ENCODE results near the gene TMEM239. TPM values are rescaled to one million over a fixed set of nuclear protein-coding genes. Genes with fewer than 3 reads are reported as not detected.

Gene TMEM239
- total RNA-seq, 2 donors from 2014 or later, result not detected

DNA sequence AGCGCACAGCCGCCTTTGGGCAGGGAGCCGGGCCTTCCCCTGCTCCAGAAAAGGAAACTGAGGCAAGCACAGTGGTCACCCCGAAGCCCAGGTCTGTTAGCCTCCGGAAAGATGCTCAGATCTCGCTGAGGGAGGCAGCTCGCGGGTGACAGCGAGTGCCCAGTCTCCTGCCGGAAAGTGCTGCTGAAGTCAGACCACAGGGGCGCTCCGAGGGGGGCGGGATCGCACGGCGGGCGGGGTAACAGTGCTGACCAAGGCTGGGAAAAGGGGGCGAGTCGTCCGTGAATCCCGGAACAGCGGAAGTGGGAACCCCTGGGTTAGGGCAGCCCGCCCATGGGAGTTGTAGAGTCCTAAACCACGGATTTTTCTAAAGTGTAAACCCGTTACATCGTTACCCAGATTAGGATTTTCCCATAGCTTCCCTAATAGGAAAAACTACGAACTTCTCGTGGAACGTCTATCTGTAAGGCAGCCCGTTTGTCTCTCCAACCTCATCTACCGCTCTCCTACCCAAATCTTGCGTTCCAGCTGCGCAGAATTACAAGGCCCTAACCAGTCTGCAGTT is 24.9 kb downstream of the TMEM239 start:
- ATAC-seq (replicated peaks), result peak; percentile 47
- no peaks in the 10 kb centered on the region for H3K27me3 Mint-ChIP-seq
- peaks cover 4% of the 10 kb centered on the region for H3K9me3 Mint-ChIP-seq
- H3K36me3 Mint-ChIP-seq (ENCODE audit: low read depth), result peaks cover 7% of the 10 kb centered on the region
- peak overlapping the region; percentile 92 for H3K4me3 Mint-ChIP-seq
- H3K27ac Mint-ChIP-seq, result peak overlapping the region; percentile 94
- H3K4me1 Mint-ChIP-seq, result peaks cover 29% of the 10 kb centered on the region

GRCh38 chr20:2845607-2846006 is 29.4 kb downstream of the TMEM239 start:
- no peaks in the 10 kb centered on the region for H3K9me3 Mint-ChIP-seq
- H3K27ac Mint-ChIP-seq, result no peak overlapping the region
- no peaks in the 10 kb centered on the region for H3K36me3 Mint-ChIP-seq (ENCODE audit: low read depth)
- H3K27me3 Mint-ChIP-seq, result no peaks in the 10 kb centered on the region
- H3K4me1 Mint-ChIP-seq, result peaks cover 23% of the 10 kb centered on the region
- ATAC-seq (replicated peaks), result no peak
- H3K4me3 Mint-ChIP-seq, result no peak overlapping the region

DNA sequence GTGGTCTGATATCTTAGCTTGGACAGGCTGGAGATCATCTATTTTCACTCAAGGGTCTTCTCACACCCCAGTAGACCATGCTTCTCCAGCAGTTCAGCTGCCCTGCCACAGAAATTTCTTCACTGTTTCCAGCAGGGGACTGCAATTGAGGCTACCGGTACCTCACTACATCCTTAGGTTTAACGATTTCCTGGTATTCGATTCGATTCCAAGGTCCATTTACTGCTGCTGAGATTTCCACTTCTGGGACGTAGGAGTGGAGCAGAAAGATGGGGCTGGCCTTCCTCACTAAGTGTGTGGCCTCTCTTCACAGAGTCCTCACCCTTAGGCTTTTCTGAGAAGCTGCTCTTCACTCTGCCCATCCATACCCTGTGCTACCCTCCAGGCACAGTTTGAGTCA is 30.5 kb downstream of the TMEM239 start:
- Mint-ChIP-seq H3K4me1 (peaks cover 19% of the 10 kb centered on the region), H3K36me3 (ENCODE audit: low read depth) (no peaks in the 10 kb centered on the region), H3K27ac (no peak overlapping the region), H3K9me3 (no peaks in the 10 kb centered on the region), H3K27me3 (no peaks in the 10 kb centered on the region), H3K4me3 (no peak overlapping the region)
- ATAC-seq (replicated peaks), result no peak

GRCh38 chr20:2847802-2848201 is 31.6 kb downstream of the TMEM239 start:
- peaks cover 19% of the 10 kb centered on the region for H3K4me1 Mint-ChIP-seq
- no peak overlapping the region for H3K4me3 Mint-ChIP-seq
- H3K9me3 Mint-ChIP-seq, result no peaks in the 10 kb centered on the region

GRCh38 chr20:2849529-2849928 is 33.4 kb downstream of the TMEM239 start:
- H3K27me3 Mint-ChIP-seq, result no peaks in the 10 kb centered on the region
- peak; percentile 60 for ATAC-seq (replicated peaks)
- H3K4me3 Mint-ChIP-seq, result no peak overlapping the region

More at GRCh38 chr20:2847802-2848201, 31.6 kb downstream of the TMEM239 start:
- no peaks in the 10 kb centered on the region for H3K27me3 Mint-ChIP-seq
- no peaks in the 10 kb centered on the region for H3K36me3 Mint-ChIP-seq (ENCODE audit: low read depth)
- H3K27ac Mint-ChIP-seq, result no peak overlapping the region
- no peak for ATAC-seq (replicated peaks)

DNA sequence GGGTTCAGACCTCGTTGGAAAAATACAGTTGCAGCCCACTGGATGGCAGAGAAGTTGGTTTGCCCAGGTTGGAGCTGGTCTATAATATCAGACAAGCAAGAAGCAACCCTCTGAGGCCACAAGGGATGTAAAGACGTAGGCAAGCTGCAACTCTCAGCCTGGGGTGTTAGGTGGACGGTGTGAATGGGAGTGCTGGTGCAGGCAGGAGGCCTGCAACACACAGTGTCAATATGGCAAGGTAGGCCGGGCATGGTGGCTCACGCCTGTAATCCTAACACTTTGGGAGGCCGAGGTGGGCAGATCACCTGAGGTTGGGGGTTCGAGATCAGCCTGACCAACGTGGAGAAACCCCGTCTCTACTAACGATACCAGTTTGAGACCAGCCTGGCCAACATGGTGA is 34.9 kb downstream of the TMEM239 start:
- no peaks in the 10 kb centered on the region for H3K27me3 Mint-ChIP-seq
- no peak overlapping the region for H3K27ac Mint-ChIP-seq
- H3K4me1 Mint-ChIP-seq, result no peaks in the 10 kb centered on the region
- no peaks in the 10 kb centered on the region for H3K36me3 Mint-ChIP-seq (ENCODE audit: low read depth)
- ATAC-seq (replicated peaks), result no peak
- H3K4me3 Mint-ChIP-seq, result no peak overlapping the region
- no peaks in the 10 kb centered on the region for H3K9me3 Mint-ChIP-seq

More at GRCh38 chr20:2849529-2849928, 33.4 kb downstream of the TMEM239 start:
- Mint-ChIP-seq H3K27ac (no peak overlapping the region), H3K9me3 (no peaks in the 10 kb centered on the region), H3K36me3 (ENCODE audit: low read depth) (no peaks in the 10 kb centered on the region), H3K4me1 (peaks cover 8% of the 10 kb centered on the region)

DNA sequence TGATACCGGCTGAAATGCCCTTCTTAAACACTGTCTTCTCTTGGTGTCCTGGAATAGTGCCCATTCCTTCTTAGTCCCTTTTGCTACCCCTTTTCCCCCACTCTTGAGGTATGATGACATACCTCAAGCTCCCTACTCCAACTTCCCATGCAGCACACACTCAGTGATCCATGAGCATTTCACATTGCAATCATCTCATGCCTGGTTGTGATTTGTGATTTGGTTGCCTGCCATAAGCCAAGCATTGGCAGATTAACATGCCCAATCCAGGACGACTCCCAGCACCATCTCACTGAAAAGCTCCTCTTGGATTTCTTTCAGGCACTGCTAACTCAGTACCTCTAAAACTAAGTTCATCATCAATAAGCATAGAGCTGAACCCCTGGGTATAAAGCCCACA is 42.4 kb downstream of the TMEM239 start:
- Mint-ChIP-seq H3K36me3 (ENCODE audit: low read depth) (peaks cover 12% of the 10 kb centered on the region), H3K27ac (no peak overlapping the region), H3K4me3 (no peak overlapping the region), H3K27me3 (no peaks in the 10 kb centered on the region), H3K9me3 (no peaks in the 10 kb centered on the region), H3K4me1 (no peaks in the 10 kb centered on the region)
- no peak for ATAC-seq (replicated peaks)

DNA sequence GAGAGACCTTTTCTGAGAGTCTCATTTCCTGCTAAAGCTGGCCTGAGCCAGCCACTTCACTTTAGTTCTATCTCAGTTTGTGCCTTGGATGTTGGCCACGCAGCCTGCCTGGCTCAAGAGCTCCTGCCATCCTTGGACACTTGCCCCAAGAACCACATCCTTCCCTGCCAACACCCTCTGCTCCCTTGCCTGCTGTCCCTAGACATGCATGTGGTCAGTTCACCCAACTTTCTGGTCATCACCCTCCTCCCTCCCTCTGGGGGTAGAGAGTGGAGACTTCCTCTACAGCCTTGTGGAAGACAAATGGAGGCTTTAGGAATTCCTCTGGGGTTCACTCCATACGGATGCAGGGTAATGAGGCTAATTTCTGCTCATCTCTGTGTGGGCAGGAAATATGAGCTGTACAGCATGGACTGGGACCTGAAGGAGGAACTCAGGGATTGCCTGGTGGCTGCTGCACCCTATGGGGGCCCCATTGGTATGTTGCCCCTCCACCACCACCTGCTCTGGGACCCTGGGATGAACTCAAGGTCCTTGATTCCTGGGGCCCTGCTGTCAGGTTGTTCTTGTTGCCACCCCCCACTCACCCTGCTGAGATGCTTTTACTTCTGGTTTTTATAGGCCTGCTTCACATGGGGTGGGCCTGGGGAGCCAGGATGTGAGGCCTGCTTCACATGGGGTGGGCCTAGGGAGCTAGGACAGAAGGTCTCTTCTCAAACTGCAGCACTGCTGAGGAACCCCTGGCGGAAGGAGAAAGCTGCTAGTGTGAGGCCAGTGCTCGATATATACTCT is 43.4 kb downstream of the TMEM239 start:
- ATAC-seq (replicated peaks), result no peak
- H3K27me3 Mint-ChIP-seq, result no peaks in the 10 kb centered on the region

DNA sequence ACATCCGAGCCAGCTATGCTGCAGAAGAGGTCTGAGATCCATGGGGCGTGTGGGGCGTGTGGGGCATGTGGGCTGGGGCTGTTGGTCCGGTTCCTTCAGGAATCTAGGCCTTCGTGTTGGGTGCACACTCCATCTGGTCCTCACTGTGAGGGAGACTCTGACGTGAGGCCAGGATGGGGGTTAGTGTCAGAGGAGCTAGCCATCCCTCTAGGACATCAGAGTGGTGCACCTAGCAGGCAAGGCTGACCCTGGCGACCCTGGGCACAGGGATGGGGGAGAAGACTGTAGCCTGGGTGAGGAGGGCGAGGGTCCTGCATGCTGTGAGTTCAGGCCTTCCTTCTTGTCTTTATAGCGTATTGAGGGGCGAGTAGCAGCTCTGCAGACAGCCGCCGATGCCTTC is 48.5 kb downstream of the TMEM239 start:
- H3K4me1 Mint-ChIP-seq, result peaks cover 4% of the 10 kb centered on the region
- H3K9me3 Mint-ChIP-seq, result no peaks in the 10 kb centered on the region
- no peak overlapping the region for H3K27ac Mint-ChIP-seq
- no peaks in the 10 kb centered on the region for H3K27me3 Mint-ChIP-seq
- H3K4me3 Mint-ChIP-seq, result no peak overlapping the region
- ATAC-seq (replicated peaks), result no peak
- H3K36me3 Mint-ChIP-seq (ENCODE audit: low read depth), result peaks cover 26% of the 10 kb centered on the region

More for the DNA sequence above, 43.4 kb downstream of the TMEM239 start:
- Mint-ChIP-seq H3K36me3 (ENCODE audit: low read depth) (peaks cover 18% of the 10 kb centered on the region), H3K27ac (no peak overlapping the region), H3K4me3 (no peak overlapping the region), H3K4me1 (no peaks in the 10 kb centered on the region), H3K9me3 (no peaks in the 10 kb centered on the region)

DNA sequence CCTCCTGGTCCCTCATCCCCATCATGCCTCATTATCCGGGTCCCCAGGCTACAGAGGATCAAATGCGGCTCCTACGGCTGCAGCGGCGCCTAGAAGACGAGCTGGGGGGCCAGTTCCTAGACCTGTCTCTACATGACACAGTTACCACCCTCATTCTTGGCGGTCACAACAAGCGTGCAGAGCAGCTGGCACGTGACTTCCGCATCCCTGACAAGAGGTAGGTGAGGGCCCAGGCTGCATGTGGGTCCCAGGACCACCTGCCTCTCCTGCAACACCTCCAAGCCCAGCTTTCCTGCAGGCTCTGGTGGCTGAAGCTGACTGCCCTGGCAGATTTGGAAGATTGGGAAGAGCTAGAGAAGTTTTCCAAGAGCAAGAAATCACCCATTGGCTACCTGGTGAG is 48.9 kb downstream of the TMEM239 start:
- Mint-ChIP-seq H3K27ac (peak overlapping the region; percentile 58), H3K36me3 (ENCODE audit: low read depth) (peaks cover 26% of the 10 kb centered on the region), H3K27me3 (no peaks in the 10 kb centered on the region), H3K4me3 (no peak overlapping the region), H3K4me1 (peaks cover 4% of the 10 kb centered on the region), H3K9me3 (no peaks in the 10 kb centered on the region)
- no peak for ATAC-seq (replicated peaks)

- H3K9me3 Mint-ChIP-seq, result no peaks in the 10 kb centered on the region
- peaks cover 9% of the 10 kb centered on the region for H3K4me1 Mint-ChIP-seq
- no peaks in the 10 kb centered on the region for H3K27me3 Mint-ChIP-seq
- peak; percentile 3 for ATAC-seq (replicated peaks)
- peaks cover 26% of the 10 kb centered on the region for H3K36me3 Mint-ChIP-seq (ENCODE audit: low read depth)
- no peak overlapping the region for H3K4me3 Mint-ChIP-seq
- peak overlapping the region; percentile 58 for H3K27ac Mint-ChIP-seq
These were observed 49.5 kb downstream of the TMEM239 start for GRCh38 chr20:2865630-2866029.

DNA sequence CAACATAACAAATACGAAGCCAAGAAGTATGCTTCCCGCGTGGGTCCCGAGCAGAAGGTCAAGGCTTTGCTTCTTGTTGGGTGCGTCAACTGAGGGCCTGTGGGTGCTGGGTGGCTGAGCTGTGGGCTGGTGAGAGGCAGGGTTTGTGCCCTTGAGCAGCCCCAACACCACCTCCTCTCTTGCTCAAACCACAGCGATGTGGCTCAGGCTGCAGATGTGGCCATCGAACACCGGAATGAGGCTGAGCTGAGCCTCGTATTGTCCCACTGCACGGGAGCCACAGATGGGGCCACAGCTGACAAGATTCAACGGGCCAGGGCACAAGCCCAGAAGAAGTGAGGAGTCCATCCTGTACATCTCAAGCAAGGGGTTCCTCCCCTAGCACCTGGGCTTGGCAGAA is 50.1 kb downstream of the TMEM239 start:
- H3K4me3 Mint-ChIP-seq, result no peak overlapping the region
- no peak for ATAC-seq (replicated peaks)
- no peak overlapping the region for H3K27ac Mint-ChIP-seq
- peaks cover 22% of the 10 kb centered on the region for H3K36me3 Mint-ChIP-seq (ENCODE audit: low read depth)
- no peaks in the 10 kb centered on the region for H3K27me3 Mint-ChIP-seq
- H3K4me1 Mint-ChIP-seq, result peaks cover 15% of the 10 kb centered on the region
- no peaks in the 10 kb centered on the region for H3K9me3 Mint-ChIP-seq

DNA sequence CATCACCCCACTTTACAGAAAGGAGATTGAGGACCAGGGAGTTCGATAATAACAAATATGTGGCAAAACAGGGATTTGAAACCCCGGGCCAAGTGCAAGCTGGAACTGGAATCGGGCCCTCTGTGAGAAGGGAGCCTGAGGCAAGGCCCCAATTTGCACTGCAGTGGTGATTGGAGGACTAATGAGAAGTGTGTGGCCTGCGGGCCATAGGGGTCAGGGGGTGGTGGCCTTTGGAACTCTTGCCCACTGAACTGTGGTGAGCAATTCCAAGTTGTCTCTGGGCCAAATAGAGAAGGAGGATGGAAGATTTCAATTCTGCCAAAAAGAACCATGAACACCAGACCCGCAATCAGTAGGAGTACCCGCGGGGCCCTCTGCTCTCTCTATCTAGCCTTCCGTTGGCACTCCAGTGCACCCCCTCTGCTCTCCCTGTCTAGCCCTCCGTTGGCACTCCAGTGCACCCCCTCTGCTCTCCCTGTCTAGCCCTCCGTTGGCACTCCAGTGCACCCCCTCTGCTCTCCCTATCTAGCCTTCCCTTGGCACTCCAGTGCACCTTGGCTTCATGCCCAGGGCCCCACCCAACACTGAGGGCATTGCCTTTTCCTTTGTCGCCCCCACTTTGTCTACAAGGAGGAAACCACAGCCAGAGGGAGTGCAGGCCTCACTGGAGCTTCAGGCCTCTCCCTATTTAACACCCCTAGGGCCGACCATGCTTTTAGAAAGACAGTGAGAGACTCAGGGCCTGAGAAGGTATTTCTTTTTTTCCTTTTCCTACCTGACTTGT is 51.1 kb downstream of the TMEM239 start:
- Mint-ChIP-seq H3K4me1 (peaks cover 21% of the 10 kb centered on the region), H3K36me3 (ENCODE audit: low read depth) (peaks cover 17% of the 10 kb centered on the region), H3K9me3 (no peaks in the 10 kb centered on the region), H3K27me3 (no peaks in the 10 kb centered on the region), H3K27ac (no peak overlapping the region), H3K4me3 (no peak overlapping the region)
- ATAC-seq (replicated peaks), result no peak
